ENCODE data around the gene MYH9.

Gene MYH9

DNA sequence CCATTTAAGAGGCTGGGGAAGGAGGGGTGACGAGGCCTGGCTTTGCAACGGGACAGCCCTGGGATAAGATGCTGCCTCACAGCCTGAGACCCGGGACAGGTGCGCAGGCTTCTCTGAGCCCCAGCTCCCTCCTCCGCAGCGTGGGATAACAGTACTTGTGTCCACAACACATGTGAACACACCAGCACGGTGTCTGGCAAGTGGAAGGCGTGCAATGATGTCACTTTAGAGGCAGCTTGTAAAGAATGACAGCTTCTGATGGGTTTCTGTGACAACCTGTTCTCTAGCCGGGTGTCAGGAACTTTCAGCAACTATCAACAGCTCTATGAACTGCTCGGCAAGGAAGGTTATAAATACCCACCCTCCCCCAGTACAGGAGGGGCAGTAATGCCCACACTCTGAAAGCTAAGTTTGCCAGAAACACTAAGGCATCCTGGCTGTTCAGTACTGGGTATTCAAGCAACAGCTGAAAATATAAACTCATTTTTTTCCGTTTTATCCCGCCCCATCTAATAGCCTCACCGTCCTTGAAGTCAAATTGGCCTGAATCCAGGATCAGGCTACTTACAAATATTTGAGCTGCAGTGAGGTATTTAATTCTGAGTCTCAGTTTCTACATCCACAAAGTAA, 59.7 kb downstream of the MYH9 start:
- TF ChIP-seq EZH2 (IDR thresholded peaks at IDR 0.05; ENCODE audit: borderline replicate concordance, low read length): no peak
- TF ChIP-seq, protein P1, sequence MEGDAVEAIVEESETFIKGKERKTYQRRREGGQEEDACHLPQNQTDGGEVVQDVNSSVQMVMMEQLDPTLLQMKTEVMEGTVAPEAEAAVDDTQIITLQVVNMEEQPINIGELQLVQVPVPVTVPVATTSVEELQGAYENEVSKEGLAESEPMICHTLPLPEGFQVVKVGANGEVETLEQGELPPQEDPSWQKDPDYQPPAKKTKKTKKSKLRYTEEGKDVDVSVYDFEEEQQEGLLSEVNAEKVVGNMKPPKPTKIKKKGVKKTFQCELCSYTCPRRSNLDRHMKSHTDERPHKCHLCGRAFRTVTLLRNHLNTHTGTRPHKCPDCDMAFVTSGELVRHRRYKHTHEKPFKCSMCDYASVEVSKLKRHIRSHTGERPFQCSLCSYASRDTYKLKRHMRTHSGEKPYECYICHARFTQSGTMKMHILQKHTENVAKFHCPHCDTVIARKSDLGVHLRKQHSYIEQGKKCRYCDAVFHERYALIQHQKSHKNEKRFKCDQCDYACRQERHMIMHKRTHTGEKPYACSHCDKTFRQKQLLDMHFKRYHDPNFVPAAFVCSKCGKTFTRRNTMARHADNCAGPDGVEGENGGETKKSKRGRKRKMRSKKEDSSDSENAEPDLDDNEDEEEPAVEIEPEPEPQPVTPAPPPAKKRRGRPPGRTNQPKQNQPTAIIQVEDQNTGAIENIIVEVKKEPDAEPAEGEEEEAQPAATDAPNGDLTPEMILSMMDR (IDR thresholded peaks at IDR 0.05; ENCODE audit: low read length): no peak
- Histone ChIP-seq H3K4me2 (ENCODE audit: low read length) (peak overlapping the region; percentile 75), H3K4me3 (ENCODE audit: low read depth, low read length, poor library complexity, severe bottlenecking) (no peak overlapping the region), H3K36me3 (ENCODE audit: insufficient read depth, low read length) (peaks cover 84% of the 10 kb centered on the region), H3K4me1 (ENCODE audit: insufficient read depth, low read length, severe bottlenecking) (peaks cover 53% of the 10 kb centered on the region), H3F3A (ENCODE audit: insufficient read depth, low read length) (peaks cover 7% of the 10 kb centered on the region; the same call in 1 of the 2 replicates), H3K9ac (ENCODE audit: low read length) (peak overlapping the region; percentile 93), H3K79me2 (ENCODE audit: insufficient read depth, low read length) (0 out of 2 replicates have a peak, but pooled peaks cover 6% of the 10 kb centered on the region), H2AFZ (ENCODE audit: low read length) (no peak overlapping the region), H3K9me2 (ENCODE audit: low read depth, low read length) (no peaks in the 10 kb centered on the region), H3K9me3 (ENCODE audit: low read length) (no peaks in the 10 kb centered on the region), H3K27ac (ENCODE audit: low read depth, low read length, poor library complexity, severe bottlenecking) (peak overlapping the region; percentile 99), H3K27me3 (ENCODE audit: insufficient read depth, low read length) (no peaks in the 10 kb centered on the region), H4K20me1 (ENCODE audit: insufficient read depth, low read length) (no peaks in the 10 kb centered on the region)

DNA sequence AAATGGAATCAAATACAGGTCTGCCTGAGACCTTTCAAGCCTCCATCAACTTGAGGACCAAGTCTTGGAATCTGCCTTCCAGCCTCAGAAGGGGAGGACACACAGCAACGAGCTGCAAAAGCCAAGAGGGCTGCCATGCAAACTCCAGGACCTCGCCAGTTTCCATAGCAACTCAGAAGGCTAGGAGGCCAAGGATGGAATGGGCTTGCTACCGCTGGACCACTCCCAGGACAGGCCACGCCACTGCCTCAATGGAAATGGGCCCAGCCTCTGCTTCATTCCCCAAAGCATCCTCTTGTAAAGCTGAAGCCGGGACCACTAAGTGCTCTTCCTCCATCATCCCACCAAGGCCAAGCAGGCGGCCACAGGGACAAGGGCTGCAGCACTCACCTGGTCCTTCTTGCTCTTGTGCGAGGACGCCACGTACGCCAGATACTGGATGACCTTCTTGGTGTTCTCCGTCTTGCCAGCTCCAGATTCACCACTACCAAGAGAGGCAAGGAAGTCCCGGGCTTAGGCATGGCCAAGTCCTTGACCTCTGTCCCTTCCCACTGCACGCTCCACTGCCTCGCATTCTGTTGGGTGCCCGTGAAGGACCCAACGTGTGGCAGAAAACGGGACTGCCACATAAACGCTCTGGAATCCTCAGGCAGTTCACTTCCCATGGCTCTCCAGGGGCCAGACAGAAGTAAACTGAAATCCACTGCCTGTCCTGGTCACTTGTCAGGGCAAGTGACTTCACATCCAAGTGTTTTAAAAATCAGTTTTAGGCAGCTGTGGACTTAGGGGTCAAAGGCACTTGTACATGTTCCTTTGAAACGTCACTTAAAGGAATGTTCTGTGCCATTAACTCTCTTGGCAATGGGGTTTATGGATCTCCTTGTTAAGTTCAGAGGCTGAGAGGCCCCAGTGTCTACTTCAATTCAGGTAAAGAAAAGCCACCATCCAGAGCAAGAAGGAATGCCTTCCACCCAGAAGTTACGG, 61.3 kb downstream of the MYH9 start:
- H3K27ac ChIP-seq (ENCODE audit: low read depth, low read length, poor library complexity, severe bottlenecking): no peak overlapping the region
- no peak overlapping the region for H3K9ac ChIP-seq (ENCODE audit: low read length)
- H3K27me3 ChIP-seq (ENCODE audit: insufficient read depth, low read length): no peaks in the 10 kb centered on the region
- H3K79me2 ChIP-seq (ENCODE audit: insufficient read depth, low read length): 0 out of 2 replicates have a peak, but pooled peaks cover 6% of the 10 kb centered on the region
- H3F3A ChIP-seq (ENCODE audit: insufficient read depth, low read length): no peaks in the 10 kb centered on the region
- no peaks in the 10 kb centered on the region for H4K20me1 ChIP-seq (ENCODE audit: insufficient read depth, low read length)
- no peak overlapping the region for H3K4me3 ChIP-seq (ENCODE audit: low read depth, low read length, poor library complexity, severe bottlenecking)
- H3K36me3 ChIP-seq (ENCODE audit: insufficient read depth, low read length): peaks cover 91% of the 10 kb centered on the region
- TF ChIP-seq EZH2 (IDR thresholded peaks at IDR 0.05; ENCODE audit: borderline replicate concordance, low read length): no peak
- TF ChIP-seq, protein P1 (IDR thresholded peaks at IDR 0.05; ENCODE audit: low read length): no peak
- H3K9me2 ChIP-seq (ENCODE audit: low read depth, low read length): no peaks in the 10 kb centered on the region
- no peak overlapping the region for H3K4me2 ChIP-seq (ENCODE audit: low read length)
- H2AFZ ChIP-seq (ENCODE audit: low read length): no peak overlapping the region
- no peaks in the 10 kb centered on the region for H3K9me3 ChIP-seq (ENCODE audit: low read length)
- H3K4me1 ChIP-seq (ENCODE audit: insufficient read depth, low read length, severe bottlenecking): peaks cover 37% of the 10 kb centered on the region

DNA sequence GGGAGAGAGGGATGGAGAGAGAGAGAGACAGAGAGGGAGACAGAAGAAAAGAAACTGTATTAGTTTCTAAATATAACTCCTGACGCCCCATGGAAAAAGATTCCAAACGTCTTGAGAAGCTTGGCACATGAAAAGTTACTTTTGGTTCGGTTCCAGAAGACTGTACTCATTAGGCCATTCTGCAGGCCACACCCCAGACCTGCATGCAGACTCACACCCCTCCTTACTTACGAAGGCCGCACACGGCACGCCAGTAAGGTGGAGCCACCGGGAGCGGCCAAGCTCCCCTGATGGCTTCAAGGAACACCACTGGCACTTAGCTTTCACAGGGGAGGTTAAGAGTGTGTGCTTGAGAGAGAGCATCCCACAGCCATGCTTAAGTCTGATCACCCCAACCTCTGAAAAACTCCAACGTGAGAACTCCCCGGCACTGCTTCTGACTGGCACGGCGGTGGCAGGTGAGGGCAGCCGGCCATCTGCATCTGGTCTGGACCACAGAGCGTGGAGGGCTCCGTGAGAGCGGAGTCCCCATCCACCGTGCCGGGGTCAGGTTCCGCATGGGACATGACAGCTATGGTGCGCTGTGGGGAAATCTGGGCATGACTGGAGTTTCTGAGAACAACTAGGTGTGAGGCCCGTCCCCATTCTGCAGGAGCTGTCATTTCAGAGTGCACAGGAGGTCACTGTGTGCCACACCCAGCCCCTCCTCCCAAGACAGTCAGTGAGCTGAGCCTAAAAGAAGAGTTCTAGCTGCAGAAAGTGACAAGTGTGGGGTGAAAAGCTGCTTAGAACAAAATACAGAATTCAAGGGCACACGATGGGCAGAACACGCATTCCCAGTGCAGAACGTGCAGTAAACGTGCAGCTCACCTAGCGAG, 62.4 kb downstream of the MYH9 start:
- Histone ChIP-seq H3K27ac (ENCODE audit: low read depth, low read length, poor library complexity, severe bottlenecking) (no peak overlapping the region), H3K27me3 (ENCODE audit: insufficient read depth, low read length) (no peaks in the 10 kb centered on the region), H3K79me2 (ENCODE audit: insufficient read depth, low read length) (no peaks in the 10 kb centered on the region), H3F3A (ENCODE audit: insufficient read depth, low read length) (no peaks in the 10 kb centered on the region), H3K4me2 (ENCODE audit: low read length) (no peak overlapping the region), H3K36me3 (ENCODE audit: insufficient read depth, low read length) (peaks cover 93% of the 10 kb centered on the region), H3K9me3 (ENCODE audit: low read length) (no peaks in the 10 kb centered on the region), H3K4me1 (ENCODE audit: insufficient read depth, low read length, severe bottlenecking) (peaks cover 26% of the 10 kb centered on the region), H3K9me2 (ENCODE audit: low read depth, low read length) (no peaks in the 10 kb centered on the region), H3K9ac (ENCODE audit: low read length) (no peak overlapping the region), H3K4me3 (ENCODE audit: low read depth, low read length, poor library complexity, severe bottlenecking) (no peak overlapping the region), H2AFZ (ENCODE audit: low read length) (no peak overlapping the region), H4K20me1 (ENCODE audit: insufficient read depth, low read length) (no peaks in the 10 kb centered on the region)
- TF ChIP-seq, protein P1 (IDR thresholded peaks at IDR 0.05; ENCODE audit: low read length): no peak
- TF ChIP-seq EZH2 (IDR thresholded peaks at IDR 0.05; ENCODE audit: borderline replicate concordance, low read length): no peak

All from OCI-LY1 (cell line).